Endothelial cell of umbilical vein (primary cell): Measurements from ENCODE around the gene PM20D1. TPM values are rescaled to one million over a fixed set of nuclear protein-coding genes. Genes with fewer than 3 reads are reported as not detected.

Experiments used
- BruUV-seq: library from RNA; stranded (reverse); fragments of 400-500 nt; replicated peaks from 2 replicates; lab custom pipeline; 2021; lab: Mats Ljungman, UMichigan
- CTCF ChIA-PET: fragments of 300-600, 350-600 bp; sonication (Branson Sonifier 250); formaldehyde crosslinking; loops from one replicate; lab custom pipeline; 2021; ENCODE audit warnings: antibody characterized with exemption, inconsistent platforms; lab: Charles Lee
- POLR2A ChIA-PET: fragments of 300-600, 350-600 bp; sonication (Branson Sonifier 250); formaldehyde crosslinking; loops from one replicate; lab custom pipeline; 2021; ENCODE audit warnings: antibody characterized with exemption, inconsistent platforms; lab: Charles Lee
- DNase-seq: peaks from one replicate; pipeline ENCODE4 v3.0.0-alpha.2; 2011; ENCODE audit warnings: low read depth, low spot score
- FAIRE-seq: peaks from 2 replicates; lab custom pipeline; 2011; peaks lifted over from hg19 to GRCh38; lab: Jason Lieb, UNC
- H2AFZ ChIP-seq: 2 replicates; pipeline ENCODE4 v1.6.0; 2012; ENCODE audit warnings: low read depth, low read length, control low read depth, inconsistent platforms
- H3K27ac ChIP-seq: 2 replicates; pipeline ENCODE4 v1.5.1; 2011; ENCODE audit warnings: low read depth, mild to moderate bottlenecking, control low read depth, low read length, moderate library complexity; ENCODE audit not compliant: insufficient read depth
- H3K27me3 ChIP-seq, 2 experiments: 2 replicates each; pipeline versions ENCODE4 v1.6.0 to v1.6.1; 2011; ENCODE audit warnings: low read length in 2 of 2, mixed read lengths in 1 of 2; ENCODE audit not compliant: control insufficient read depth in 2 of 2, insufficient read depth in 2 of 2
- H3K36me3 ChIP-seq, 2 experiments: 2 replicates in 1 of 2; 3 replicates in 1 of 2; pipeline ENCODE4 v1.5.1; 2011; ENCODE audit warnings: low read length in 2 of 2, mild to moderate bottlenecking in 1 of 2, moderate library complexity in 1 of 2; ENCODE audit not compliant: control insufficient read depth in 2 of 2, insufficient read depth in 2 of 2; ENCODE audit errors: extremely low read depth in 1 of 2
- H3K4me1 ChIP-seq: 3 replicates; pipeline ENCODE4 v1.5.1; 2011; ENCODE audit warnings: mild to moderate bottlenecking, low read length; ENCODE audit not compliant: control insufficient read depth, insufficient read depth; ENCODE audit errors: extremely low read depth
- H3K4me2 ChIP-seq: 2 replicates; pipeline ENCODE4 v1.6.1; 2011; ENCODE audit warnings: low read length, control low read depth, mixed read lengths; ENCODE audit not compliant: insufficient read depth
- H3K4me3 ChIP-seq, 3 experiments: fragments of 200-600 bp in 1 of 3; sonication (generic), shearing (Covaris generic) in 1 of 3; replicated peaks in 1 of 3; 2 replicates each; pipeline ENCODE4 v1.5.1; 2011 to 2016; ENCODE audit warnings: control low read depth in 3 of 3, low read length in 3 of 3, mild to moderate bottlenecking in 2 of 3, inconsistent platforms in 1 of 3, low read depth in 1 of 3, moderate library complexity in 1 of 3; ENCODE audit not compliant: insufficient read depth in 1 of 3
- H3K79me2 ChIP-seq: 2 replicates; pipeline ENCODE4 v1.6.0; 2012; ENCODE audit warnings: low read length, inconsistent platforms; ENCODE audit not compliant: control insufficient read depth, insufficient read depth
- H3K9ac ChIP-seq: replicated peaks from 2 replicates; pipeline ENCODE3; 2011; ENCODE audit warnings: low read length, control low read depth; ENCODE audit not compliant: insufficient read depth; ENCODE audit errors: extremely low read depth
- H3K9me1 ChIP-seq: replicated peaks from 3 replicates; pipeline ENCODE4 v1.6.0; 2011; ENCODE audit warnings: mild to moderate bottlenecking, low read length; ENCODE audit not compliant: control insufficient read depth, insufficient read depth; ENCODE audit errors: extremely low read depth
- H3K9me3 ChIP-seq: replicated peaks from 2 replicates; pipeline ENCODE4 v1.5.1; 2012; ENCODE audit warnings: low read length, inconsistent platforms; ENCODE audit not compliant: control insufficient read depth, insufficient read depth
- H4K20me1 ChIP-seq: replicated peaks from 2 replicates; pipeline ENCODE3; 2011; ENCODE audit warnings: mild to moderate bottlenecking, low read length; ENCODE audit not compliant: control insufficient read depth, insufficient read depth; ENCODE audit errors: extremely low read depth
- EZH2 ChIP-seq: IDR thresholded peaks from 2 replicates; pipeline ENCODE4 v1.6.1; 2012; ENCODE audit warnings: borderline replicate concordance, low read depth, mild to moderate bottlenecking, moderate library complexity, low read length, inconsistent platforms; ENCODE audit not compliant: severe bottlenecking
- FOS ChIP-seq: IDR thresholded peaks from 2 replicates; pipeline ENCODE4 v1.6.1; 2011; ENCODE audit warnings: mild to moderate bottlenecking, low read length, moderate library complexity, borderline replicate concordance; ENCODE audit not compliant: insufficient read depth
- GATA2 ChIP-seq: IDR thresholded peaks from 2 replicates; pipeline ENCODE4 v1.7.0; 2011; ENCODE audit warnings: low read depth, mild to moderate bottlenecking, moderate library complexity, mixed read lengths, low read length; ENCODE audit not compliant: insufficient read length, insufficient read depth
- MAX ChIP-seq: IDR thresholded peaks from 2 replicates; pipeline ENCODE4 v1.6.1; 2011; ENCODE audit not compliant: insufficient read depth, insufficient read length
- MYC ChIP-seq: IDR thresholded peaks from one replicate; pipeline ENCODE4 v1.6.1; 2011; ENCODE audit warnings: mild to moderate bottlenecking, low read depth, low read length
- POLR2A ChIP-seq: IDR thresholded peaks from 2 replicates; pipeline ENCODE4 v1.6.1; 2012; ENCODE audit warnings: low read depth, mild to moderate bottlenecking, control low read depth, low read length
- POLR2AphosphoS5 ChIP-seq: IDR thresholded peaks from 2 replicates; pipeline ENCODE4 v1.6.1; 2012; ENCODE audit warnings: low read depth, mild to moderate bottlenecking, control low read depth, low read length, moderate library complexity; ENCODE audit not compliant: insufficient read depth
- dilution Hi-C: fragments of 300-500 bp; cut with MboI; formaldehyde crosslinking; loops from one replicate; pipeline ENCODE4 v1.15.0; 2019; ENCODE audit warnings: low sequenced_read_pairs; ENCODE audit not compliant: extremely low pct_ligation_motif_present
- intact Hi-C: fragments of 100-400 bp; cut with micrococcal nuclease; formaldehyde crosslinking; loops from one replicate; pipeline ENCODE4 v1.10.0; 2022
- polyA plus RNA-seq, 4 experiments: library from polyadenylated mRNA; depleted of rRNA in 3 of 4; stranded (reverse) in 3 of 4; unstranded in 1 of 4; fragments of >200 nt; gene quantifications; 2 replicates each; pipeline versions ENCODE4 v1.2.1 to v1.2.3, GENCODE V29; 2011 to 2012; ENCODE audit warnings: missing spikeins in 1 of 4
- total RNA-seq: library from RNA; stranded (reverse); gene quantifications from 2 replicates; pipeline ENCODE4 v1.2.3, GENCODE V29; 2021

Gene PM20D1
- total and polyA plus RNA-seq, 2 donors (not counting 3 experiments of a cell fraction or from before 2014, with no cell fraction given), result 0.11 TPM; not detected in 1

- peaks cover 5 to 14% of the 10 kb centered on the region in 2 experiments for H3K27me3 ChIP-seq
- DNase-seq (no peak), FAIRE-seq (no peak)
- ChIA-PET POLR2A (no interaction called here), CTCF (interaction anchor here (1.3 to 1.8 kb wide), 2 partner anchors 17 to 36 kb away, joined by 3 to 6 read pairs; no protein-coding TSS in a partner anchor)
- BruUV-seq, result no TSS peak
- no peaks in the 10 kb centered on the region for H3K79me2 ChIP-seq
- no peaks in the 10 kb centered on the region for H3K9me3 ChIP-seq
- TF ChIP-seq MAX (no peak), POLR2AphosphoS5 (no peak), MYC (no peak), POLR2A (no peak)
- no peak overlapping the region for H3K27ac ChIP-seq
- no peaks in the 10 kb centered on the region for H3K36me3 ChIP-seq
- no peak overlapping the region for H3K4me2 ChIP-seq
- H3K4me1 ChIP-seq, result no peaks in the 10 kb centered on the region
- intact Hi-C loops (no loop called here), dilution Hi-C loops (no loop called here)
- H3K4me3 ChIP-seq, result no peak overlapping the region
- H4K20me1 ChIP-seq, result no peaks in the 10 kb centered on the region
- no peak overlapping the region for H2AFZ ChIP-seq
- H3K9ac ChIP-seq, result no peak overlapping the region
- H3K9me1 ChIP-seq, result no peaks in the 10 kb centered on the region
Observed at GRCh38 chr1:205827623-205828022, 22.3 kb downstream of the PM20D1 start.

GRCh38 chr1:205826995-205827394, 22.9 kb downstream of the PM20D1 start:
- dilution Hi-C loops, result no loop called here
- H3K27ac ChIP-seq, result no peak overlapping the region
- peaks cover 5 to 15% of the 10 kb centered on the region in 2 experiments for H3K27me3 ChIP-seq
- H3K4me1 ChIP-seq, result no peaks in the 10 kb centered on the region
- no peaks in the 10 kb centered on the region for H4K20me1 ChIP-seq
- ChIA-PET CTCF (interaction anchor here (1.8 kb wide), 1 partner anchor 35 kb away, joined by 6 read pairs; no protein-coding TSS in a partner anchor), POLR2A (no interaction called here)
- TF ChIP-seq POLR2AphosphoS5, result no peak
- no peak for TF ChIP-seq GATA2
- no peak for TF ChIP-seq FOS
- no peak for TF ChIP-seq EZH2
- no peak overlapping the region for H2AFZ ChIP-seq
- DNase-seq (no peak), FAIRE-seq (no peak)
- H3K9me1 ChIP-seq, result no peaks in the 10 kb centered on the region
- H3K9ac ChIP-seq, result no peak overlapping the region
- no peak overlapping the region for H3K4me3 ChIP-seq
- H3K9me3 ChIP-seq, result no peaks in the 10 kb centered on the region
- H3K79me2 ChIP-seq, result no peaks in the 10 kb centered on the region
- no peaks in the 10 kb centered on the region for H3K36me3 ChIP-seq
- intact Hi-C loops, result no loop called here
- no TSS peak for BruUV-seq
- H3K4me2 ChIP-seq, result no peak overlapping the region
